Uterus (tissue), 4 donors: Measurements from ENCODE around the gene OSBP. TPM values are rescaled to one million over a fixed set of nuclear protein-coding genes. Genes with fewer than 3 reads are reported as not detected.

Experiments used
- DNase-seq, 2 donors: peaks; one replicate each; pipeline ENCODE4 v3.0.0-alpha.2; 2019 to 2020
- H3K27ac ChIP-seq, 2 donors: fragments of 200-600 bp; sonication (generic); 1 replicate in 1 of 2; 2 replicates in 1 of 2; pipeline ENCODE4 v1.5.1; 2016 to 2018
- H3K27me3 ChIP-seq, 2 donors: fragments of 200-600 bp; sonication (generic); one replicate each; pipeline ENCODE4 v1.5.1; 2018 to 2019; ENCODE audit warnings: control low read depth in 1 of 2
- H3K36me3 ChIP-seq, 2 donors: fragments of 200-600 bp; sonication (generic); one replicate each; pipeline ENCODE4 v1.5.1; 2019; ENCODE audit warnings: control low read depth in 1 of 2
- H3K4me1 ChIP-seq, 2 donors: fragments of 200-600 bp; sonication (generic); one replicate each; pipeline ENCODE4 v1.5.1; 2018 to 2019; ENCODE audit warnings: control low read depth in 1 of 2
- H3K4me3 ChIP-seq, 2 donors: fragments of 200-600 bp; sonication (generic); 1 replicate in 1 of 2; 2 replicates in 1 of 2; pipeline ENCODE4 v1.5.1; 2018 to 2019; ENCODE audit warnings: mild to moderate bottlenecking in 1 of 2
- H3K9me3 ChIP-seq, 2 donors: fragments of 200-600 bp; sonication (generic); one replicate each; pipeline ENCODE4 v1.5.1; 2019; ENCODE audit warnings: control low read depth in 1 of 2
- POLR2A ChIP-seq, 2 donors: fragments of 450-650 bp; IDR thresholded peaks; one replicate each; pipeline ENCODE4 v1.6.1; 2016; ENCODE audit warnings: antibody characterized with exemption in 2 of 2, mild to moderate bottlenecking in 1 of 2, moderate library complexity in 1 of 2
- intact Hi-C: fragments of 100-400 bp; cut with DNase I; formaldehyde crosslinking; loops from one replicate; pipeline ENCODE4 v1.15.1; 2023; ENCODE audit warnings: low total_unique reads
- microRNA-seq: library from miRNA; unstranded; fragments of <30 nt; microRNA quantifications from one replicate; pipeline ENCODE4, GENCODE V29; 2016; ENCODE audit warnings: borderline microRNAs expressed, borderline replicate concordance
- small RNA-seq: library from RNA; depleted of rRNA; stranded (forward); fragments of <200 nt; gene quantifications from one replicate; pipeline ENCODE3, GENCODE V24; 2016
- total RNA-seq, 4 donors: library from RNA; depleted of rRNA in 3 of 4; stranded (reverse); fragments of >200 nt in 3 of 4; gene quantifications; one replicate each; pipeline versions ENCODE4 v1.1.0 to v1.2.4, GENCODE V29; 2014 to 2023
- TF ChIP-seq, protein P1 (sequence below), 4 experiments: fragments of 200-600 bp in 2 of 4; fragments of 450-650 bp in 2 of 4; sonication (generic) in 2 of 4; IDR thresholded peaks; one replicate each; pipeline ENCODE4 v1.5.1; 2016 to 2019; ENCODE audit warnings: antibody characterized with exemption in 4 of 4, mild to moderate bottlenecking in 2 of 4, moderate library complexity in 1 of 4
- donor health status: DM: yes; HTN: yes; CAD: no.

OSBP gene
- total RNA-seq, 4 donors from 2014 or later, result 27.4 to 51.0 (median 41.9) TPM

GRCh38 chr11:59532620-59533019 is 83.0 kb downstream of the OSBP start:
- H3K27me3 ChIP-seq, result no peaks in the 10 kb centered on the region
- DNase-seq, result no peak
- no peaks in the 10 kb centered on the region for H3K9me3 ChIP-seq
- H3K4me1 ChIP-seq, result no peaks in the 10 kb centered on the region
- H3K36me3 ChIP-seq, result no peaks in the 10 kb centered on the region
- no peak overlapping the region for H3K27ac ChIP-seq
- TF ChIP-seq POLR2A (IDR thresholded peaks at IDR 0.05), result no peak
- TF ChIP-seq, protein P1, sequence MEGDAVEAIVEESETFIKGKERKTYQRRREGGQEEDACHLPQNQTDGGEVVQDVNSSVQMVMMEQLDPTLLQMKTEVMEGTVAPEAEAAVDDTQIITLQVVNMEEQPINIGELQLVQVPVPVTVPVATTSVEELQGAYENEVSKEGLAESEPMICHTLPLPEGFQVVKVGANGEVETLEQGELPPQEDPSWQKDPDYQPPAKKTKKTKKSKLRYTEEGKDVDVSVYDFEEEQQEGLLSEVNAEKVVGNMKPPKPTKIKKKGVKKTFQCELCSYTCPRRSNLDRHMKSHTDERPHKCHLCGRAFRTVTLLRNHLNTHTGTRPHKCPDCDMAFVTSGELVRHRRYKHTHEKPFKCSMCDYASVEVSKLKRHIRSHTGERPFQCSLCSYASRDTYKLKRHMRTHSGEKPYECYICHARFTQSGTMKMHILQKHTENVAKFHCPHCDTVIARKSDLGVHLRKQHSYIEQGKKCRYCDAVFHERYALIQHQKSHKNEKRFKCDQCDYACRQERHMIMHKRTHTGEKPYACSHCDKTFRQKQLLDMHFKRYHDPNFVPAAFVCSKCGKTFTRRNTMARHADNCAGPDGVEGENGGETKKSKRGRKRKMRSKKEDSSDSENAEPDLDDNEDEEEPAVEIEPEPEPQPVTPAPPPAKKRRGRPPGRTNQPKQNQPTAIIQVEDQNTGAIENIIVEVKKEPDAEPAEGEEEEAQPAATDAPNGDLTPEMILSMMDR (IDR thresholded peaks at IDR 0.05), result no peak
- intact Hi-C loops, result loop anchor here (10.0 kb wide), 1 partner anchor 142 kb away; no protein-coding TSS in a partner anchor
- no peak overlapping the region for H3K4me3 ChIP-seq

DNA sequence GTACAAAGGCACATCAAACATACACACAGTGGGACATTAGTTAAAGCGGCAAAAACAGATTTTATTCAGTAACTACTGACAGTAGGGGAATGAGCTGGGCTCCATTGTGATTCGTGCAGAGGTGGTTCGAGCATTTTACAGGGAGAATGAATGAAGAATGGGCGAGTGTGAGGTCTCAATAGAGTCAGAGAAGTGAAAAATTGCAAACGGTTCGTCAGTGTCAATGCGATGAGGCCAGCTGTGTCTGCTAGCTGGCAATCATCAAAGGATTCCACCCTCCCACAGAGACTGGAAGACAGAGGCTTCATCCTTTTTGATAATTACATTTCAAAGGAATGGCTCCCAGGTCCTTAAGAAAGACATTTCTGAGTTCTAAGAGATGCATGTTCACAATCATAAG is 86.9 kb downstream of the OSBP start:
- H3K27me3 ChIP-seq, result no peaks in the 10 kb centered on the region
- H3K27ac ChIP-seq, result no peak overlapping the region
- intact Hi-C loops, result no loop called here
- no peak for TF ChIP-seq POLR2A (IDR thresholded peaks at IDR 0.05)
- TF ChIP-seq, protein P1 (IDR thresholded peaks at IDR 0.05), result no peak
- H3K9me3 ChIP-seq, result no peaks in the 10 kb centered on the region
- no peaks in the 10 kb centered on the region for H3K36me3 ChIP-seq
- H3K4me3 ChIP-seq, result no peak overlapping the region
- DNase-seq, result no peak
- no peaks in the 10 kb centered on the region for H3K4me1 ChIP-seq

Small RNA genes within 50 kb of the gene (microRNA-seq; reads per million reads assigned to microRNA genes)
- not detected for gene MIR3162

Small RNA genes within 50 kb of the gene (small RNA-seq; reads per million reads assigned to genes)
- gene MIR3162, result not detected

Other genes starting within 250 kb of the OSBP start
- gene OR5A2, start 189.4 kb downstream of the OSBP start, total RNA-seq, result not detected
- not detected for gene OR5A1, start 179.3 kb downstream of the OSBP start, total RNA-seq
- not detected for gene OR4D6, start 158.8 kb downstream of the OSBP start, total RNA-seq
- gene OR4D10, start 142.5 kb downstream of the OSBP start, total RNA-seq, result not detected
- gene OR4D11, start 112.2 kb downstream of the OSBP start, total RNA-seq, result not detected
- not detected for gene OR4D9, start 104.2 kb downstream of the OSBP start, total RNA-seq
- gene PATL1, start 53.3 kb upstream of the OSBP start, total RNA-seq, result 10 to 100 TPM in 2 of 4 donors, 1 to 10 TPM in 2; 3.5 to 43.0 (median 17.3) TPM
- not detected for gene OR10V1, start 98.1 kb upstream of the OSBP start, total RNA-seq
- gene STX3, start 139.6 kb upstream of the OSBP start, total RNA-seq, result 10 to 100 TPM in 3 of 4 donors, 1 to 10 TPM in 1; 8.9 to 36.6 (median 26.3) TPM
- 10 to 100 TPM; 14.3 to 64.4 (median 38.9) TPM for gene MRPL16, start 195.0 kb upstream of the OSBP start, total RNA-seq
- gene CBLIF, start 229.7 kb upstream of the OSBP start, total RNA-seq, result not detected